Esophagus squamous epithelium (tissue), 5 donors: ENCODE measurements around the gene NKD1. TPM values are rescaled to one million over a fixed set of nuclear protein-coding genes. Genes with fewer than 3 reads are reported as not detected.
A peak's percentile ranks its signal among the peaks of the same experiment; 100 is the strongest.

Experiments used
- DNase-seq: peaks from one replicate; lab custom pipeline; 2025; lab: John Stamatoyannopoulos, UW
- H3K27ac ChIP-seq, 4 donors: fragments of 200-600 bp; sonication (generic); one replicate each; pipeline ENCODE4 v1.5.1; 2016 to 2019; ENCODE audit warnings: mild to moderate bottlenecking in 1 of 4
- H3K27me3 ChIP-seq, 4 donors: fragments of 200-600 bp; sonication (generic); 1 replicate in 3 of 4; 2 replicates in 1 of 4; pipeline versions ENCODE4 v1.5.1 to v1.6.0; 2017 to 2021; ENCODE audit warnings: antibody characterized with exemption in 1 of 4
- H3K36me3 ChIP-seq, 3 donors: fragments of 200-600 bp; sonication (generic); one replicate each; pipeline ENCODE4 v1.5.1; 2016 to 2019
- H3K4me1 ChIP-seq, 3 donors: fragments of 200-600 bp; sonication (generic); one replicate each; pipeline ENCODE4 v1.5.1; 2017 to 2019
- H3K4me3 ChIP-seq, 4 donors: fragments of 200-600 bp; sonication (generic); 1 replicate in 3 of 4; 2 replicates in 1 of 4; pipeline ENCODE4 v1.5.1; 2016 to 2019; ENCODE audit warnings: mild to moderate bottlenecking in 2 of 4, moderate library complexity in 1 of 4
- H3K9me3 ChIP-seq, 3 donors: fragments of 200-600 bp; sonication (generic); one replicate each; pipeline ENCODE4 v1.5.1; 2016 to 2019
- POLR2A ChIP-seq, 4 donors: fragments of 450-650 bp; IDR thresholded peaks; one replicate each; pipeline ENCODE4 v1.6.1; 2017; ENCODE audit warnings: antibody characterized with exemption in 4 of 4, mild to moderate bottlenecking in 4 of 4, moderate library complexity in 3 of 4
- WGBS, 2 donors: methylation state at CpG; one replicate each; pipeline ENCODE4 v1.1.5; 2018; 5-methylcytosine and 5-hydroxymethylcytosine counted together
- intact Hi-C: fragments of 100-400 bp; cut with DNase I; formaldehyde crosslinking; loops from one replicate; pipeline ENCODE4 v1.15.0; 2022
- total RNA-seq, 4 donors: library from RNA; depleted of rRNA; stranded (reverse); fragments of >200 nt; gene quantifications; one replicate each; pipeline ENCODE4 v1.1.0, GENCODE V29; 2016
- TF ChIP-seq, protein P1 (sequence below), 6 experiments: fragments of 450-650 bp in 4 of 6; fragments of 200-600 bp in 2 of 6; sonication (generic) in 2 of 6; IDR thresholded peaks; one replicate each; pipeline ENCODE4 v1.5.1; 2016 to 2019; ENCODE audit warnings: antibody characterized with exemption in 6 of 6, mild to moderate bottlenecking in 4 of 6, moderate library complexity in 4 of 6
- donor health status: DM: yes; HTN: yes; CAD: no.

NKD1 gene, protein sequence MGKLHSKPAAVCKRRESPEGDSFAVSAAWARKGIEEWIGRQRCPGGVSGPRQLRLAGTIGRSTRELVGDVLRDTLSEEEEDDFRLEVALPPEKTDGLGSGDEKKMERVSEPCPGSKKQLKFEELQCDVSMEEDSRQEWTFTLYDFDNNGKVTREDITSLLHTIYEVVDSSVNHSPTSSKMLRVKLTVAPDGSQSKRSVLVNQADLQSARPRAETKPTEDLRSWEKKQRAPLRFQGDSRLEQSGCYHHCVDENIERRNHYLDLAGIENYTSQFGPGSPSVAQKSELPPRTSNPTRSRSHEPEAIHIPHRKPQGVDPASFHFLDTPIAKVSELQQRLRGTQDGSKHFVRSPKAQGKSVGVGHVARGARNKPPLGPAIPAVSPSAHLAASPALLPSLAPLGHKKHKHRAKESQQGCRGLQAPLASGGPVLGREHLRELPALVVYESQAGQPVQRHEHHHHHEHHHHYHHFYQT
- total RNA-seq = 10 to 100 TPM in 1 of 4 donors, 1 to 10 TPM in 3; 1.1 to 10.5 (median 3.1) TPM

DNA sequence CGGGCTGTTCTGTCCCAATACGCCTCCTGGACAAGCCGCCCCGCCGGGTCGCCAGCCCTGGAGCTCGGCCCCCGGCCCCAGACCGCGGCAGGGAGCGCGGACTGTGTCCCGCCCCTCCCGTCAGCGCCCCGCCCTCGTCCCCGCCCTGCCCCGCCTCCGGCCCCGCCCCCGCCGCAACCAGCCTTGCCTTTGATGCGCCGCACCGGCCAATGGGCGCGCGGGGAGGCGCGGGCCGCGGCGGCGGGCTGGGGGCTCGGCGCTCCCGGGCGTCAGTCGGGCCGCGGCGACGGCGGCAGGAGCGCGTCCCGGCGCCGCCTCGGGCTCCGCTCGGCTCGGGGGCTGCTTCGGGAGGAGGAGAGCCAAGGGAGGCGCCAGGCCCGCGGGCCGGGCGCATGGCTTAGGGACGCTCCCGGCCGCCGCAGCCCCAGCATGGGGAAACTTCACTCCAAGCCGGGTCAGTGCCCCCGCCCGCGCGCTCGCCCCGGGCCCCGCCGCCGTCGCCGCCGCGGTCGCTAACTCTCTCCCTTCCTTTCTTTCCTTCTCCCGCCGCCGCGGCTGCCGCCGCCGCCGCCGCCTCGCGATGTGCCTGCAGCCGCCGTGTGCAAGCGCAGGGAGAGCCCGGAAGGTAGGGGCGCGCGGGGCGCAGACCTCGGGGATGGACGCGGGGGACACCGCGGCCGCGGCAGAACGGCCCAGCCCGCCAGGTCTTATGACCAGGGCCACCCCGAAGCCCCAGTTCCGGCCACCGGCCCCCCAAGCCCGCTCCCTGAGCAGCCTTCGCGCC lies at the start of gene NKD1:
TSS of gene NKD1 (plus strand) at position 272 of the 784 bp plus-strand sequence. CDS start at position 430, 158 bp downstream.
- WGBS, 2 donors = 0% methylated on average over 6 of the region's 113 CpGs; no CpG with 5 or more reads in 1 of the 2 donors
- Histone ChIP-seq H3K9me3 (no peaks in the 10 kb centered on the region), H3K36me3 (no peaks in the 10 kb centered on the region), H3K4me1 (peaks cover 13 to 27% (median 16%) of the 10 kb centered on the region in 3 donors), H3K27me3 (peaks cover 0 to 45% (median 0%) of the 10 kb centered on the region in 4 donors), H3K4me3 (peak within 1 kb of the TSS; percentile 59 to 91 (median 83)), H3K27ac (peak within 1 kb of the TSS; percentile 74 to 89 (median 78))
- no peak for DNase-seq
- peak in 2 of 4 donors; percentile 71 to 85 for TF ChIP-seq POLR2A (IDR thresholded peaks at IDR 0.05)
- TF ChIP-seq, protein P1, sequence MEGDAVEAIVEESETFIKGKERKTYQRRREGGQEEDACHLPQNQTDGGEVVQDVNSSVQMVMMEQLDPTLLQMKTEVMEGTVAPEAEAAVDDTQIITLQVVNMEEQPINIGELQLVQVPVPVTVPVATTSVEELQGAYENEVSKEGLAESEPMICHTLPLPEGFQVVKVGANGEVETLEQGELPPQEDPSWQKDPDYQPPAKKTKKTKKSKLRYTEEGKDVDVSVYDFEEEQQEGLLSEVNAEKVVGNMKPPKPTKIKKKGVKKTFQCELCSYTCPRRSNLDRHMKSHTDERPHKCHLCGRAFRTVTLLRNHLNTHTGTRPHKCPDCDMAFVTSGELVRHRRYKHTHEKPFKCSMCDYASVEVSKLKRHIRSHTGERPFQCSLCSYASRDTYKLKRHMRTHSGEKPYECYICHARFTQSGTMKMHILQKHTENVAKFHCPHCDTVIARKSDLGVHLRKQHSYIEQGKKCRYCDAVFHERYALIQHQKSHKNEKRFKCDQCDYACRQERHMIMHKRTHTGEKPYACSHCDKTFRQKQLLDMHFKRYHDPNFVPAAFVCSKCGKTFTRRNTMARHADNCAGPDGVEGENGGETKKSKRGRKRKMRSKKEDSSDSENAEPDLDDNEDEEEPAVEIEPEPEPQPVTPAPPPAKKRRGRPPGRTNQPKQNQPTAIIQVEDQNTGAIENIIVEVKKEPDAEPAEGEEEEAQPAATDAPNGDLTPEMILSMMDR (IDR thresholded peaks at IDR 0.05) = no peak
- intact Hi-C loops = no loop called here

DNA sequence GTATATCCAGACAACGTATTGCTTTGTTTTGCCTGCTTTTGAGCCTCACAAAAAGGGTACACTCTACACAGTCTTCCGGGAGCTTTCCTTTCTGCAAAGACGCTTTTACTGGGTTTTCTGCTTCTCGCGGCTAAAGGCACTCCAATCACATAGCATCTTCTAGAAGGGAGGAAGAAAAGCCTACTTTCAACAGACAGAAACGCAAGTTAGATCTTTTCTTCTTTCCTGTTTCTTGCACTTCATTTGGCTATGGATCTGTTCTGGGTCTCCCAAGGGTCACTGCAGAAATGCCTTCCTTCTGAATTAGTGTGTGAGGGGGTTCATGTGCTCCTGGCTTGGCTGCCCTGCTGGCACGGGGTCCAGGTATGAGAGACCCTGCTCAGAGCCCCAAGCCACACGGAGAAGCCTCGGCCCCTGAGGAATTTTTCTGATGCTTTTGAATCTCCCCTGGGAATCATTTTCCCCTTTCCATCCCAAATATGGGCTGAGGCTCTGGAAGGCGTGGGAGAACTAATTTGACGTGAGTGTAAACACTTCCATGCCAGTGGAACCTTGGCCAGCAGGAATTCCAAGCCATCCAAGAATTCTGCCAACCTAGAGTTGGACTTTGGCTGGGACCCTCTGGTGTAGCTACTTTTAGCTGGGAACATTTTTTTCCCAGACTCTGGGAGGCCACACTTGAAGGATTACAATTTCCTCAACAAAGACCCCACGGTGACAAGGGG lies 49.6 kb upstream of the NKD1 start:
- TF ChIP-seq, protein P1 (IDR thresholded peaks at IDR 0.05) = no peak
- TF ChIP-seq POLR2A (IDR thresholded peaks at IDR 0.05) = no peak
- Histone ChIP-seq H3K4me1 (no peaks in the 10 kb centered on the region), H3K36me3 (no peaks in the 10 kb centered on the region), H3K27me3 (peaks cover 0 to 13% (median 0%) of the 10 kb centered on the region in 4 donors), H3K4me3 (no peak overlapping the region), H3K9me3 (no peaks in the 10 kb centered on the region), H3K27ac (peak overlapping the region in 3 of 4 donors; percentile 37 to 55 (median 51))
- no peak for DNase-seq
- WGBS, 2 donors = 47 to 51% methylated on average over 10 to 11 of the region's 12 CpGs
- intact Hi-C loops = no loop called here

DNA sequence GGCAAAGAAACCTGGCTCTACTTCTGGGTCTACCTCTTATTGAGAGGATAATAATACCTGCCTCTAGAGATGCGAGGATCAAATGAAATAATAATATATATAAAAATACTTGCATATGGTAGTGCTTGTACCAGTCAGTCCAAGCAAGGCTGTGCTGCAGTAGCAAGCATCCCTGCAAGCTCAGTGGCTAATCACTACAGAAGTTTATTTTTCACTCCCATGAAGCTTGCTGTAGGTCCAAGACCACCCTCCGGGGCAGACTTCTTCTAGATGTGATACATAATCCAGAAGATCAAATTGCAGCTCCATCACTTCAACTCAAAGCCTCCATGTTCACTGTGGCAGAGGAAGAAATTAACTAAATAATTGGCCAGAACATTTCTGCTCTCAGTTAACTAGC lies 48.9 kb upstream of the NKD1 start:
- no peak for TF ChIP-seq POLR2A (IDR thresholded peaks at IDR 0.05)
- TF ChIP-seq, protein P1 (IDR thresholded peaks at IDR 0.05) = no peak
- H3K4me3 ChIP-seq = no peak overlapping the region
- H3K36me3 ChIP-seq = no peaks in the 10 kb centered on the region
- DNase-seq = no peak
- no peaks in the 10 kb centered on the region for H3K9me3 ChIP-seq
- peaks cover 0 to 13% (median 0%) of the 10 kb centered on the region in 4 donors for H3K27me3 ChIP-seq
- H3K27ac ChIP-seq = peak overlapping the region in 2 of 4 donors; percentile 37 to 51
- no peaks in the 10 kb centered on the region for H3K4me1 ChIP-seq
- intact Hi-C loops = no loop called here
- WGBS, 2 donors = 62 to 66% methylated on average over 2 of the region's 2 CpGs

DNA sequence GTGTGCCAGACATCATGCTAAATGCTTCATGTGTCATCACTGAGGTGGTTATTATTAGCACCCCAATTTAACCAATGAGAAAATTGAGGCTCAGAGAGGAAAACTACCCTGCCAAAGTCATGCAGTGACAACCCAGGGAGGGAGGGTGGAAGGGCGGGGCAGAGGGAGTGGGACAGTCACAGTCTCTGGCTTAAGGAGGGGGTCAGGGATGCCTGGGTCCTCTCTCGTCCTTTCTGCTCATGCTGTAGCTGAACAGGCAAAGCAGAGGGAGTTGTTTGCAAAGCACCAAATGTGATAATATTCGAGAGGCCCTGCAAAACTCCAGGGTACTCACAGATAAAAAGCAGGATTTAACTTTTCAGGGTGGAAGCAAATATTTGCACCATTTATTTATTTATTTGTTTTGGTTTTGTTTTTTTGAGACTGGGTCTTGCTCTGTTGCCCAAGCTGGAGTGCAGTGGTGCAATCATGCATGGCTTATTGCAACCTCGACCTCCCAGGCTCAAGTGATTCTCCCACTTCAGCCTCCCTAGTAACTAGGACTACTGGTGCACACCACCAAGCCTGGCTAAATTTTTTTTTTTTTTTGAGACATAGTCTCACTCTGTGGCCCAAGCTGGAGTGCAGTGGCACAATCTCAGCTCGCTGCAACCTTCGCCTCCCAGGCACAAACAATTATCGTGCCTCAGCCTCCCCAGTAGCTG lies 47.9 kb upstream of the NKD1 start:
- TF ChIP-seq POLR2A (IDR thresholded peaks at IDR 0.05) = no peak
- TF ChIP-seq, protein P1 (IDR thresholded peaks at IDR 0.05) = no peak
- no peak for DNase-seq
- H3K27me3 ChIP-seq = peaks cover 0 to 13% (median 0%) of the 10 kb centered on the region in 4 donors
- H3K4me3 ChIP-seq = no peak overlapping the region
- no peak overlapping the region for H3K27ac ChIP-seq
- no peaks in the 10 kb centered on the region for H3K9me3 ChIP-seq
- 79 to 87% methylated on average over 7 of the region's 7 CpGs for WGBS, 2 donors
- H3K36me3 ChIP-seq = no peaks in the 10 kb centered on the region
- intact Hi-C loops = no loop called here
- no peaks in the 10 kb centered on the region for H3K4me1 ChIP-seq
